DND-41 (cell line): ENCODE results near the gene RFX2.

Source experiments
- CTCF ChIP-seq: IDR thresholded peaks from 2 replicates; pipeline ENCODE4 v1.5.1; 2012; ENCODE audit warnings: borderline replicate concordance, low read length, moderate library complexity, mild to moderate bottlenecking; ENCODE audit not compliant: poor library complexity, severe bottlenecking; ENCODE audit errors: extremely low read depth
- EZH2 ChIP-seq: IDR thresholded peaks from 3 replicates; pipeline ENCODE4 v1.6.1; 2012; ENCODE audit warnings: borderline replicate concordance, low read depth, mild to moderate bottlenecking, moderate library complexity, low read length, inconsistent platforms; ENCODE audit not compliant: severe bottlenecking

DNA sequence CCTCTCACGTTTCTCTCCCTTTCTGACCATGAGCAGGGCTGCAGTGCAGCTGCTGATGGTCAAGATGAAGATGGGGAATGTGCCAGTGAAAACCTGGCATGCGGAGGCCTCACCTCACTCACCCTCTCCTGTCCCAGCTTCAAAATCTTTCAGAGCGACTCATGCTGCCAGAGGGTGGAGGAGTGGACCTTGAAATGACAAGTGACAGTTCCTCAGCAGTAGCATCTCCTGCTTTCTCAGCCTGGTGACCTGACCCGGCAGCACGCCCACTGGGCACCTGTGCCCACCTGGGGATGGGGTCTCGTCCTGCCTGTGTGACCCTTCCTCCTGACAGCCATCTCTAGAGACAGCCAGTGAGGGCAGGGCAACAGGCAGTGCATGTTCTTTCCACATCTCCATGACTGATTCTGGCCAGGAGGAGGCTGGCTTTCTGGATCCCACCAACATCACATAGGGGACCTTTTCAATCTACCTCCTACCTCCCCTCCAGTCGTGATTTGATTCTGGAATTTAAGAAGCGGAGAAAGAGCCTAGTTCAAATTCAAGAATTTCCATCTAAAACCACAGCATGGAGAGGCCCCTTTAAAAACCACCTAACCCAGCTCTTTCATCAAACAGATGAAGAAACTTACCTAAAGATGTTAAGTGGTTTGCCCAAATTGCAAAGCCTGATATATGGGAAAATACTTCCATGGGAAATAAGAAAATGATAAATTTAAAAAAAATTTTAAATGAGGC lies 45.8 kb downstream of the RFX2 start:
- no peak for TF ChIP-seq CTCF
- TF ChIP-seq EZH2: no peak
